H9 (cell line): ENCODE results near the gene COL19A1. TPM values are rescaled to one million over a fixed set of nuclear protein-coding genes. Genes with fewer than 3 reads are reported as not detected.

Experiments used
- DNase-seq: peaks from one replicate; pipeline ENCODE4 v3.0.0-alpha.2; 2017
- H2AFZ ChIP-seq: one replicate; pipeline ENCODE4 v1.6.1; 2013; ENCODE audit warnings: mild to moderate bottlenecking, low read length, control low read depth, moderate library complexity
- H2AK5ac ChIP-seq: 2 replicates; pipeline ENCODE4 v1.6.1; 2013; ENCODE audit warnings: low read length, control low read depth, mixed read lengths; ENCODE audit not compliant: insufficient read length
- H2BK120ac ChIP-seq: one replicate; pipeline ENCODE4 v1.6.1; 2013; ENCODE audit warnings: low read depth, mild to moderate bottlenecking, low read length, control low read depth, inconsistent platforms; ENCODE audit not compliant: poor library complexity, severe bottlenecking
- H2BK12ac ChIP-seq: 2 replicates; pipeline ENCODE4 v1.6.1; 2013; ENCODE audit warnings: low read length, control low read depth, mixed read lengths, low read depth; ENCODE audit not compliant: insufficient read length
- H2BK15ac ChIP-seq: 2 replicates; pipeline ENCODE4 v1.6.1; 2013; ENCODE audit warnings: low read depth, low read length, control low read depth
- H2BK20ac ChIP-seq: one replicate; pipeline ENCODE4 v1.6.1; 2013; ENCODE audit warnings: low read depth, mild to moderate bottlenecking, low read length, control low read depth, inconsistent platforms; ENCODE audit not compliant: poor library complexity, severe bottlenecking
- H2BK5ac ChIP-seq: 2 replicates; pipeline ENCODE4 v1.6.1; 2013; ENCODE audit warnings: low read length, control low read depth, mixed read lengths; ENCODE audit not compliant: insufficient read length
- H3K14ac ChIP-seq: 2 replicates; pipeline ENCODE4 v1.6.1; 2013; ENCODE audit warnings: low read length, control low read depth; ENCODE audit not compliant: insufficient read depth
- H3K18ac ChIP-seq: 2 replicates; pipeline ENCODE4 v1.6.1; 2013; ENCODE audit warnings: low read depth, mild to moderate bottlenecking, mixed read lengths, low read length, control low read depth; ENCODE audit not compliant: insufficient read length
- H3K23ac ChIP-seq: 2 replicates; pipeline ENCODE4 v1.6.1; 2013; ENCODE audit warnings: low read length, control low read depth, mixed read lengths, low read depth; ENCODE audit not compliant: insufficient read length
- H3K23me2 ChIP-seq: 2 replicates; pipeline ENCODE4 v1.6.1; 2013; ENCODE audit warnings: low read depth, mild to moderate bottlenecking, mixed read lengths, low read length, control low read depth; ENCODE audit not compliant: insufficient read length, poor library complexity, severe bottlenecking
- H3K27ac ChIP-seq: 2 replicates; pipeline ENCODE4 v1.5.1; 2013; ENCODE audit warnings: low read length, control low read depth, mixed read lengths, low read depth; ENCODE audit not compliant: insufficient read length
- H3K27me3 ChIP-seq: 2 replicates; pipeline ENCODE4 v1.6.1; 2013; ENCODE audit warnings: low read length, control low read depth, inconsistent platforms; ENCODE audit not compliant: insufficient read depth
- H3K4ac ChIP-seq: 2 replicates; pipeline ENCODE4 v1.6.1; 2013; ENCODE audit warnings: low read depth, mild to moderate bottlenecking, control low read depth, inconsistent platforms, low read length, moderate library complexity
- H3K4me1 ChIP-seq: 2 replicates; pipeline ENCODE4 v1.6.1; 2013; ENCODE audit warnings: low read length, control low read depth, inconsistent platforms; ENCODE audit not compliant: insufficient read depth
- H3K4me2 ChIP-seq: 2 replicates; pipeline ENCODE4 v1.6.1; 2013; ENCODE audit warnings: low read length, control low read depth, mixed read lengths; ENCODE audit not compliant: insufficient read length, insufficient read depth
- H3K56ac ChIP-seq: 2 replicates; pipeline ENCODE4 v1.6.1; 2013; ENCODE audit warnings: low read depth, mild to moderate bottlenecking, mixed read lengths, low read length, control low read depth; ENCODE audit not compliant: insufficient read length
- H3K79me1 ChIP-seq: 2 replicates; pipeline ENCODE4 v1.6.1; 2013; ENCODE audit warnings: low read depth, mild to moderate bottlenecking, moderate library complexity, low read length, control low read depth, inconsistent platforms; ENCODE audit not compliant: insufficient read depth, poor library complexity, severe bottlenecking
- H3K79me2 ChIP-seq: 2 replicates; pipeline ENCODE4 v1.6.1; 2013; ENCODE audit warnings: low read length, control low read depth, inconsistent platforms; ENCODE audit not compliant: insufficient read depth
- H3K9ac ChIP-seq: 2 replicates; pipeline ENCODE4 v1.6.1; 2013; ENCODE audit warnings: low read length, control low read depth, mixed read lengths; ENCODE audit not compliant: insufficient read length; ENCODE audit errors: extremely low read depth
- H3K9me3 ChIP-seq: one replicate; pipeline ENCODE4 v1.6.1; 2013; ENCODE audit warnings: low read depth, low read length, inconsistent platforms; ENCODE audit not compliant: control insufficient read depth
- H3T11ph ChIP-seq: one replicate; pipeline ENCODE4 v1.6.1; 2013; ENCODE audit warnings: mild to moderate bottlenecking, low read length, control low read depth, inconsistent platforms
- H4K20me1 ChIP-seq: one replicate; pipeline ENCODE4 v1.6.1; 2013; ENCODE audit not compliant: control insufficient read depth, insufficient read length, insufficient read depth
- H4K5ac ChIP-seq: 2 replicates; pipeline ENCODE4 v1.6.1; 2013; ENCODE audit warnings: low read depth, mild to moderate bottlenecking, mixed read lengths, low read length, control low read depth; ENCODE audit not compliant: insufficient read length
- H4K8ac ChIP-seq: replicated peaks from 2 replicates; pipeline ENCODE4 v1.6.1; 2013; ENCODE audit warnings: low read length, control low read depth, mixed read lengths, low read depth; ENCODE audit not compliant: insufficient read length
- H4K91ac ChIP-seq: 2 replicates; pipeline ENCODE4 v1.6.1; 2013; ENCODE audit warnings: low read depth, mild to moderate bottlenecking, moderate library complexity, mixed read lengths, low read length, control low read depth; ENCODE audit not compliant: insufficient read length
- H3K27ac Mint-ChIP-seq, 3 experiments: 2 replicates in 2 of 3; 3 replicates in 1 of 3; pipeline ENCODE4 v1.8.0; 2020 to 2021; ENCODE audit warnings: mixed read lengths in 3 of 3, mild to moderate bottlenecking in 1 of 3, moderate library complexity in 1 of 3
- H3K27me3 Mint-ChIP-seq: 2 replicates; pipeline ENCODE4 v1.8.0; 2021; ENCODE audit warnings: low read depth, mild to moderate bottlenecking, moderate library complexity, mixed read lengths
- H3K36me3 Mint-ChIP-seq, 3 experiments: 2 replicates in 2 of 3; 3 replicates in 1 of 3; pipeline ENCODE4 v1.8.0; 2020 to 2021; ENCODE audit warnings: low read depth in 3 of 3, mixed read lengths in 3 of 3; ENCODE audit not compliant: insufficient read depth in 1 of 3
- H3K4me1 Mint-ChIP-seq, 2 experiments: 2 replicates each; pipeline ENCODE4 v1.8.0; 2020; ENCODE audit warnings: mixed read lengths in 2 of 2
- H3K4me3 Mint-ChIP-seq, 2 experiments: 2 replicates in 1 of 2; 3 replicates in 1 of 2; pipeline ENCODE4 v1.8.0; 2020 to 2021; ENCODE audit warnings: mild to moderate bottlenecking in 2 of 2, mixed read lengths in 2 of 2, moderate library complexity in 1 of 2
- H3K9me3 Mint-ChIP-seq, 2 experiments: 2 replicates in 1 of 2; 3 replicates in 1 of 2; pipeline ENCODE4 v1.8.0; 2020; ENCODE audit warnings: mild to moderate bottlenecking in 2 of 2, mixed read lengths in 2 of 2, moderate library complexity in 1 of 2
- WGBS: extraction: QIAGEN DNeasy Blood & Tissue Kit; methylation state at CpG from one replicate; pipeline ENCODE4 v1.1.7; 2013; ENCODE audit warnings: missing lambda C conversion rate, low lambda C conversion rate, mixed read lengths; ENCODE audit not compliant: insufficient read length; ENCODE audit errors: extremely low coverage; 5-methylcytosine and 5-hydroxymethylcytosine counted together
- total RNA-seq: library from RNA; stranded (reverse); gene quantifications from 2 replicates; pipeline ENCODE4 v1.2.1, GENCODE V29; 2021
- TF ChIP-seq, protein P1 (sequence below): fragments of 200-600 bp; sonication (generic); conservative IDR thresholded peaks from 3 replicates; pipeline ENCODE4 v1.8.0; 2021; ENCODE audit warnings: antibody characterized with exemption, mild to moderate bottlenecking

Gene COL19A1
- total RNA-seq, 1 experiment from 2014 or later: not detected

DNA sequence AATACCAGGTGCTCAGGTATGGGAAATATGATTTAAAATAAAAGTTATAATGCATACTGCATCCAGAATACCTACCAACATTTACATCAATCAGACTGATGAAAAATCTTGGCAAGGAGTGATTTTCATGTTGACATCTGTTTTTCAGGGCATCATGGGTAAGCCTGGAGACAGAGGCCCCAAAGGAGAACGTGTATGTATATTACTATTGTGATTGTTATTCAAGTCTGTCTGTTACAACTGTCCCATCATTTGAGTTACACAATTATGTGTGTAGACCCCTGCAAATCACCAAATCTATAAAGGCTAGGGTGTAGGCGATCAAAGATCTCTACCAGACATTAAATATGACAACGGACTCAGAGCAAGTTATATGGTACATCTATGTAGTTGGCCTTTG is 318.4 kb downstream of the COL19A1 start:
- Histone ChIP-seq H3K9me3 (no peaks in the 10 kb centered on the region), H2BK15ac (no peak overlapping the region), H3K27ac (no peak overlapping the region), H3K4me1 (no peaks in the 10 kb centered on the region), H3K79me1 (no peaks in the 10 kb centered on the region), H3K9ac (no peak overlapping the region), H3K4me2 (no peak overlapping the region), H2BK20ac (no peak overlapping the region), H2BK120ac (no peak overlapping the region), H3K4ac (no peak overlapping the region), H4K20me1 (no peaks in the 10 kb centered on the region), H3K18ac (no peak overlapping the region), H3T11ph (no peak overlapping the region), H4K5ac (no peak overlapping the region), H2AFZ (no peak overlapping the region), H2BK5ac (no peak overlapping the region), H3K23me2 (no peaks in the 10 kb centered on the region), H4K91ac (no peak overlapping the region), H2BK12ac (no peak overlapping the region), H3K23ac (no peak overlapping the region), H3K14ac (no peak overlapping the region), H3K56ac (no peak overlapping the region), H3K79me2 (no peaks in the 10 kb centered on the region), H2AK5ac (no peak overlapping the region), H3K27me3 (no peaks in the 10 kb centered on the region), H4K8ac (no peak overlapping the region)
- no CpG with 5 or more reads among the region's 3 CpGs for WGBS
- no peaks in the 10 kb centered on the region for H3K9me3 Mint-ChIP-seq
- no peaks in the 10 kb centered on the region for H3K4me1 Mint-ChIP-seq
- no peaks in the 10 kb centered on the region for H3K36me3 Mint-ChIP-seq
- H3K27ac Mint-ChIP-seq: no peak overlapping the region
- DNase-seq: no peak
- H3K27me3 Mint-ChIP-seq: no peaks in the 10 kb centered on the region
- TF ChIP-seq, protein P1, sequence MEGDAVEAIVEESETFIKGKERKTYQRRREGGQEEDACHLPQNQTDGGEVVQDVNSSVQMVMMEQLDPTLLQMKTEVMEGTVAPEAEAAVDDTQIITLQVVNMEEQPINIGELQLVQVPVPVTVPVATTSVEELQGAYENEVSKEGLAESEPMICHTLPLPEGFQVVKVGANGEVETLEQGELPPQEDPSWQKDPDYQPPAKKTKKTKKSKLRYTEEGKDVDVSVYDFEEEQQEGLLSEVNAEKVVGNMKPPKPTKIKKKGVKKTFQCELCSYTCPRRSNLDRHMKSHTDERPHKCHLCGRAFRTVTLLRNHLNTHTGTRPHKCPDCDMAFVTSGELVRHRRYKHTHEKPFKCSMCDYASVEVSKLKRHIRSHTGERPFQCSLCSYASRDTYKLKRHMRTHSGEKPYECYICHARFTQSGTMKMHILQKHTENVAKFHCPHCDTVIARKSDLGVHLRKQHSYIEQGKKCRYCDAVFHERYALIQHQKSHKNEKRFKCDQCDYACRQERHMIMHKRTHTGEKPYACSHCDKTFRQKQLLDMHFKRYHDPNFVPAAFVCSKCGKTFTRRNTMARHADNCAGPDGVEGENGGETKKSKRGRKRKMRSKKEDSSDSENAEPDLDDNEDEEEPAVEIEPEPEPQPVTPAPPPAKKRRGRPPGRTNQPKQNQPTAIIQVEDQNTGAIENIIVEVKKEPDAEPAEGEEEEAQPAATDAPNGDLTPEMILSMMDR: no peak
- no peak overlapping the region for H3K4me3 Mint-ChIP-seq
